Measurements from ENCODE around the gene MCCC1.

The MCCC1 gene

DNA sequence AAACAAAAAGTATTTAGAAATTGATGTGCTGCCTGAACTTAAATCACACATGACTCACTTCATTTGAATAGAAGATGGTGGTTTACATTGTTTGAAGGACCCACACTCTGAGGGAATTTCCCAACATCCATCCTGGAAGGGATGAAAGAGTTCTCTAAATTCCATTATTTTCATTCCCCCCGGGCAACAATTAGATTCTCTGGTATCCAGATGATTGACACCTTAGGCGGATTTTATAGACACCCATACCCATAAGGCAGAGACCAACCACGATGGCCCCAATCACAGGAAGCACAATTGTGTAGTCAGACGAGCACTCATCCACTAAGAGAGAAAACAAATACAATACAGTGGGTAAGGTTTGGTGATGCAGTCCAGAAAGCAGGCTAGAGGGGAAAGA, 24.6 kb upstream of the MCCC1 start:
- H3K9me3 ChIP-seq (ENCODE audit: control insufficient read depth, insufficient read depth, low read depth, low read length): no peaks in the 10 kb centered on the region
- ChIA-PET POLR2A (no interaction called here), CTCF (interaction anchor here (1.7 to 4.8 kb wide), 5 partner anchors 55 to 261 kb away, joined by 7 to 40 read pairs (median 27); no protein-coding TSS in a partner anchor)
- no peaks in the 10 kb centered on the region for H3K36me3 ChIP-seq (ENCODE audit: control insufficient read depth in 2 of 2, insufficient read depth in 1 of 2, low read length in 2 of 2)
- no peak overlapping the region for H3K27ac ChIP-seq (ENCODE audit: extremely low read depth, low read depth, low read length)
- no peaks in the 10 kb centered on the region for H3K4me1 ChIP-seq (ENCODE audit: control insufficient read depth, insufficient read depth, low read length)
- H3K4me3 ChIP-seq (ENCODE audit: low read depth, low read length): no peak overlapping the region
- TF ChIP-seq ZNF341 (tag by site-specific recombination; IDR thresholded peaks at IDR 0.05; ENCODE audit: low read depth): no peak
- peak; percentile 51; the same call in 1 of the 2 replicates for TF ChIP-seq ZNF335 (tag by site-specific recombination; conservative IDR thresholded peaks at IDR 0.05)

DNA sequence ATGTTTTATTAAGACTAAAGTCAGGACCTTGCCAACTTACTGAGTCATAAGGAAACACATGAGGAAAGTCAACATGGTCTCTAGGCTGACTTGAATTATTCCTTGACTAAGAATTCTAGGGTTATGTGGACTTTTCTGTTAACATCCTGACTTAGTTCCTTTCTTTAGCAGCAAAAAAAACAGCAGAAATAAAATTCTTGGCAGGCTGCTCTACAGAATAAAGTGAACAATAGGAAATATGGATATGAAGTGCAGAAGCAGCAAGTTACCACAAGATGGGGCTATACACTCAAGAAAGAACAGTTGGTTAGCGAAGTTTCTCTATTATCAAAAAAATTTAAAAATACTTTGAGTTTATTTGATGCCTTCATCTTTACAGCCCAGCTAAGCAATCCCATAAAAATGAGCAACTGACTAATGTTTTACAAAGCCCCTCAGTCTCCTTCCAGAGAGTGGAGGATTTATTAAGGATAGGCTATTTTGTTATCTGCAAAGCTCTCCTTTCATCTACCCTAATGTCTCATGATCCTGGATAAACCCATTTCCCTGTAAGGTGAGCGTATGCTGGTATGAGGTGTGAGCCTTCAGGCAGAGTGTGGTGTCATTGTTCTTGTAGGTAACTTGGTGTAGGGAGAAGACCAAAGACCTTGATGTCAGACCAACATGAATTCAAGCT, 23.1 kb upstream of the MCCC1 start:
- CTCF ChIA-PET: interaction anchor here (0.6 to 4.8 kb wide), 20 partner anchors 11 to 718 kb away, joined by 3 to 40 read pairs (median 4); no protein-coding TSS in a partner anchor
- no peak overlapping the region for H3K27ac ChIP-seq (ENCODE audit: extremely low read depth, low read depth, low read length)
- H3K36me3 ChIP-seq (ENCODE audit: control insufficient read depth in 2 of 2, insufficient read depth in 1 of 2, low read length in 2 of 2): no peaks in the 10 kb centered on the region
- H3K4me3 ChIP-seq (ENCODE audit: low read depth, low read length): no peak overlapping the region
- H3K9me3 ChIP-seq (ENCODE audit: control insufficient read depth, insufficient read depth, low read depth, low read length): no peaks in the 10 kb centered on the region
- POLR2A ChIA-PET: no interaction called here
- no peaks in the 10 kb centered on the region for H3K4me1 ChIP-seq (ENCODE audit: control insufficient read depth, insufficient read depth, low read length)
- no peak for TF ChIP-seq ZBTB20 (tag by site-specific recombination; IDR thresholded peaks at IDR 0.05)
- TF ChIP-seq ZNF561 (tag by site-specific recombination; IDR thresholded peaks at IDR 0.05; ENCODE audit: borderline replicate concordance): no peak
- peak; percentile 67 for TF ChIP-seq ZNF660 (tag by site-specific recombination; IDR thresholded peaks at IDR 0.05)
- TF ChIP-seq, protein P1, sequence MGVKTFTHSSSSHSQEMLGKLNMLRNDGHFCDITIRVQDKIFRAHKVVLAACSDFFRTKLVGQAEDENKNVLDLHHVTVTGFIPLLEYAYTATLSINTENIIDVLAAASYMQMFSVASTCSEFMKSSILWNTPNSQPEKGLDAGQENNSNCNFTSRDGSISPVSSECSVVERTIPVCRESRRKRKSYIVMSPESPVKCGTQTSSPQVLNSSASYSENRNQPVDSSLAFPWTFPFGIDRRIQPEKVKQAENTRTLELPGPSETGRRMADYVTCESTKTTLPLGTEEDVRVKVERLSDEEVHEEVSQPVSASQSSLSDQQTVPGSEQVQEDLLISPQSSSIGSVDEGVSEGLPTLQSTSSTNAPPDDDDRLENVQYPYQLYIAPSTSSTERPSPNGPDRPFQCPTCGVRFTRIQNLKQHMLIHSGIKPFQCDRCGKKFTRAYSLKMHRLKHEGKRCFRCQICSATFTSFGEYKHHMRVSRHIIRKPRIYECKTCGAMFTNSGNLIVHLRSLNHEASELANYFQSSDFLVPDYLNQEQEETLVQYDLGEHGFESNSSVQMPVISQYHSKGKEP (tag by site-specific recombination; IDR thresholded peaks at IDR 0.05): no peak
- TF ChIP-seq ZNF677 (tag by site-specific recombination; IDR thresholded peaks at IDR 0.05): no peak
- TF ChIP-seq ZBTB7A (tag by site-specific recombination; IDR thresholded peaks at IDR 0.05; ENCODE audit: low read depth): no peak
- no peak for TF ChIP-seq HOXA7 (CRISPR knock-in tag; IDR thresholded peaks at IDR 0.05; ENCODE audit: borderline replicate concordance)
- TF ChIP-seq, protein P2, sequence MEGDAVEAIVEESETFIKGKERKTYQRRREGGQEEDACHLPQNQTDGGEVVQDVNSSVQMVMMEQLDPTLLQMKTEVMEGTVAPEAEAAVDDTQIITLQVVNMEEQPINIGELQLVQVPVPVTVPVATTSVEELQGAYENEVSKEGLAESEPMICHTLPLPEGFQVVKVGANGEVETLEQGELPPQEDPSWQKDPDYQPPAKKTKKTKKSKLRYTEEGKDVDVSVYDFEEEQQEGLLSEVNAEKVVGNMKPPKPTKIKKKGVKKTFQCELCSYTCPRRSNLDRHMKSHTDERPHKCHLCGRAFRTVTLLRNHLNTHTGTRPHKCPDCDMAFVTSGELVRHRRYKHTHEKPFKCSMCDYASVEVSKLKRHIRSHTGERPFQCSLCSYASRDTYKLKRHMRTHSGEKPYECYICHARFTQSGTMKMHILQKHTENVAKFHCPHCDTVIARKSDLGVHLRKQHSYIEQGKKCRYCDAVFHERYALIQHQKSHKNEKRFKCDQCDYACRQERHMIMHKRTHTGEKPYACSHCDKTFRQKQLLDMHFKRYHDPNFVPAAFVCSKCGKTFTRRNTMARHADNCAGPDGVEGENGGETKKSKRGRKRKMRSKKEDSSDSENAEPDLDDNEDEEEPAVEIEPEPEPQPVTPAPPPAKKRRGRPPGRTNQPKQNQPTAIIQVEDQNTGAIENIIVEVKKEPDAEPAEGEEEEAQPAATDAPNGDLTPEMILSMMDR (tag by site-specific recombination; IDR thresholded peaks at IDR 0.05): 0 out of 2 replicates have a peak, but pooled peaks have one; percentile 23
- TF ChIP-seq ZNF654 (tag by site-specific recombination; IDR thresholded peaks at IDR 0.05; ENCODE audit: low read depth): peak; percentile 77
- TF ChIP-seq ZNF785 (tag by site-specific recombination; IDR thresholded peaks at IDR 0.05): no peak
- TF ChIP-seq ZNF239 (tag by site-specific recombination; IDR thresholded peaks at IDR 0.05): no peak

DNA sequence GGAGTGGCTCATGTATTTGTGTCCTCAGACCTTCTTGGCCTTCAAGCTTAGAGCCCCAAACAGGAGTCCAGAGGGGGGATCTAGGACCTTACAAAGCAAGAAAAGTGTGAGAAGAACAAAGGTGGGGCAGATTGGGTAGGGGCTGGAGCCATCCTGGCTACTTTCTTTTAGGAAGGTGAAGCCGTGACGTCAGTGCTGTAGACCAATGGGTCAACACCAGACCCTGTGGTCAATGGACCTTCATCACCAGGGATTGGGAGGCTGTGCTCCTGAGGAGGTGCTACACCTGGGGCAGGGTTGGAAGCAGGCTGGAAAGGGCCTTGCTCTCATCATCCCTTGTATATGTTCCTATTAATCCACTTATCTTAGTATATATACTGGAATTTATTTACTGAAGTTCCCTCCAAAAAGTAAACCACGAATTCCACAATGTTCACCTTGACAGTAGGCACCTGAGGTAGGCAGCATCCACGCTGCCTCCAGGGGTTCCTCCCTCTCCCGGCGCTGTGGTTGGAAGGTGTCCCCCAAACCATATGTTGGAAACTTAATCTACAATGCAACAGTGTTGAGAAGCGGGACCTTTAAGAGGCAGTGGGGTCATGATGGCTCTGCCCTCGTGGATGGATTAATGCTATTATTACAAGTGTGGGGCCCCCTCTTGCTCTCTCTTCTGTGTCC, 21.4 kb upstream of the MCCC1 start:
- POLR2A ChIA-PET: no interaction called here
- H3K4me3 ChIP-seq (ENCODE audit: low read depth, low read length): no peak overlapping the region
- CTCF ChIA-PET: interaction anchor here (0.9 kb wide), 1 partner anchor 58 kb away, joined by 3 read pairs; no protein-coding TSS in a partner anchor
- no peaks in the 10 kb centered on the region for H3K36me3 ChIP-seq (ENCODE audit: control insufficient read depth in 2 of 2, insufficient read depth in 1 of 2, low read length in 2 of 2)
- no peaks in the 10 kb centered on the region for H3K4me1 ChIP-seq (ENCODE audit: control insufficient read depth, insufficient read depth, low read length)
- no peaks in the 10 kb centered on the region for H3K9me3 ChIP-seq (ENCODE audit: control insufficient read depth, insufficient read depth, low read depth, low read length)
- H3K27ac ChIP-seq (ENCODE audit: extremely low read depth, low read depth, low read length): no peak overlapping the region
- TF ChIP-seq, protein P3, sequence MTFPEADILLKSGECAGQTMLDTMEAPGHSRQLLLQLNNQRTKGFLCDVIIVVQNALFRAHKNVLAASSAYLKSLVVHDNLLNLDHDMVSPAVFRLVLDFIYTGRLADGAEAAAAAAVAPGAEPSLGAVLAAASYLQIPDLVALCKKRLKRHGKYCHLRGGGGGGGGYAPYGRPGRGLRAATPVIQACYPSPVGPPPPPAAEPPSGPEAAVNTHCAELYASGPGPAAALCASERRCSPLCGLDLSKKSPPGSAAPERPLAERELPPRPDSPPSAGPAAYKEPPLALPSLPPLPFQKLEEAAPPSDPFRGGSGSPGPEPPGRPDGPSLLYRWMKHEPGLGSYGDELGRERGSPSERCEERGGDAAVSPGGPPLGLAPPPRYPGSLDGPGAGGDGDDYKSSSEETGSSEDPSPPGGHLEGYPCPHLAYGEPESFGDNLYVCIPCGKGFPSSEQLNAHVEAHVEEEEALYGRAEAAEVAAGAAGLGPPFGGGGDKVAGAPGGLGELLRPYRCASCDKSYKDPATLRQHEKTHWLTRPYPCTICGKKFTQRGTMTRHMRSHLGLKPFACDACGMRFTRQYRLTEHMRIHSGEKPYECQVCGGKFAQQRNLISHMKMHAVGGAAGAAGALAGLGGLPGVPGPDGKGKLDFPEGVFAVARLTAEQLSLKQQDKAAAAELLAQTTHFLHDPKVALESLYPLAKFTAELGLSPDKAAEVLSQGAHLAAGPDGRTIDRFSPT (tag by site-specific recombination; IDR thresholded peaks at IDR 0.05): no peak
- TF ChIP-seq REPIN1 (tag by site-specific recombination; IDR thresholded peaks at IDR 0.05; ENCODE audit: low read depth) (no peak), ZNF341 (tag by site-specific recombination; IDR thresholded peaks at IDR 0.05; ENCODE audit: low read depth) (no peak), KLF1 (tag by site-specific recombination; IDR thresholded peaks at IDR 0.05) (no peak), ZIC2 (tag by site-specific recombination; IDR thresholded peaks at IDR 0.05) (no peak), ZNF24 (tag by site-specific recombination; IDR thresholded peaks at IDR 0.05) (no peak), BCL11B (tag by site-specific recombination; IDR thresholded peaks at IDR 0.05; ENCODE audit: low read depth) (no peak), ZNF529 (tag by site-specific recombination; IDR thresholded peaks at IDR 0.05; ENCODE audit: insufficient replicate concordance) (no peak), ZNF747 (tag by site-specific recombination; IDR thresholded peaks at IDR 0.05) (no peak), ZFP3 (tag by site-specific recombination; IDR thresholded peaks at IDR 0.05; ENCODE audit: low read depth) (no peak)
